RWPE2 (cell line): ENCODE results near the gene EEPD1.

ENCODE experiments used
- ATAC-seq: fragments of 200-7000 bp; cut with Tn5 transposase; 3 replicates; pipeline ENCODE4 v1.9.1; 2021; ENCODE audit warnings: low read depth
- DNase-seq: peaks from one replicate; pipeline ENCODE4 v3.0.0-alpha.2; 2020; ENCODE audit warnings: low spot score
- H3K27ac ChIP-seq: fragments of 450-650 bp; 2 replicates; pipeline ENCODE4 v1.5.1; 2017; ENCODE audit warnings: mild to moderate bottlenecking; ENCODE audit not compliant: poor library complexity, severe bottlenecking
- H3K27me3 ChIP-seq: fragments of 250-450 bp; sonication (Bioruptor Pico); 2 replicates; pipeline ENCODE4 v1.5.1; 2021; ENCODE audit warnings: mild to moderate bottlenecking, moderate library complexity; ENCODE audit not compliant: insufficient read depth, poor library complexity, severe bottlenecking
- H3K36me3 ChIP-seq: fragments of 250-450 bp; sonication (Bioruptor Pico); 2 replicates; pipeline ENCODE4 v1.5.1; 2020; ENCODE audit warnings: low read depth, mild to moderate bottlenecking, moderate library complexity
- H3K4me1 ChIP-seq: fragments of 250-450 bp; sonication (Bioruptor Pico); 2 replicates; pipeline ENCODE4 v1.5.1; 2021; ENCODE audit warnings: mild to moderate bottlenecking, moderate library complexity; ENCODE audit not compliant: insufficient read depth, poor library complexity, severe bottlenecking
- H3K4me3 ChIP-seq: fragments of 250-450 bp; sonication (Bioruptor Pico); 2 replicates; pipeline ENCODE4 v1.5.1; 2021; ENCODE audit warnings: mild to moderate bottlenecking, moderate library complexity; ENCODE audit not compliant: severe bottlenecking
- H3K9me3 ChIP-seq: fragments of 250-450 bp; sonication (Bioruptor Pico); 2 replicates; pipeline ENCODE4 v1.5.1; 2021; ENCODE audit warnings: mild to moderate bottlenecking, moderate library complexity; ENCODE audit not compliant: severe bottlenecking
- CTCF ChIP-seq: fragments of 450-650 bp; IDR thresholded peaks from one replicate; pipeline ENCODE4 v1.5.1; 2017; ENCODE audit warnings: mild to moderate bottlenecking, moderate library complexity; ENCODE audit not compliant: poor library complexity, severe bottlenecking

EEPD1 gene

GRCh38 chr7:36336390-36336789, 183.3 kb downstream of the EEPD1 start:
- Histone ChIP-seq H3K27ac (no peak overlapping the region), H3K9me3 (no peaks in the 10 kb centered on the region), H3K36me3 (no peaks in the 10 kb centered on the region), H3K27me3 (no peaks in the 10 kb centered on the region), H3K4me1 (no peaks in the 10 kb centered on the region), H3K4me3 (no peak overlapping the region)
- DNase-seq, result no peak
- no peak for TF ChIP-seq CTCF
- ATAC-seq, result no peak

GRCh38 chr7:36338256-36338655, 185.2 kb downstream of the EEPD1 start:
- ATAC-seq, result no peak
- DNase-seq, result no peak
- no peaks in the 10 kb centered on the region for H3K4me1 ChIP-seq
- no peaks in the 10 kb centered on the region for H3K27me3 ChIP-seq
- no peaks in the 10 kb centered on the region for H3K9me3 ChIP-seq
- H3K36me3 ChIP-seq, result no peaks in the 10 kb centered on the region
- no peak overlapping the region for H3K27ac ChIP-seq
- no peak overlapping the region for H3K4me3 ChIP-seq
- no peak for TF ChIP-seq CTCF

GRCh38 chr7:36343548-36343947, 190.5 kb downstream of the EEPD1 start:
- no peaks in the 10 kb centered on the region for H3K4me1 ChIP-seq
- ATAC-seq (no peak), DNase-seq (no peak)
- no peak for TF ChIP-seq CTCF
- H3K9me3 ChIP-seq, result no peaks in the 10 kb centered on the region
- H3K36me3 ChIP-seq, result no peaks in the 10 kb centered on the region
- no peaks in the 10 kb centered on the region for H3K27me3 ChIP-seq
- H3K4me3 ChIP-seq, result no peak overlapping the region
- no peak overlapping the region for H3K27ac ChIP-seq

GRCh38 chr7:36344622-36345021, 191.6 kb downstream of the EEPD1 start:
- no peaks in the 10 kb centered on the region for H3K9me3 ChIP-seq
- TF ChIP-seq CTCF, result no peak
- H3K27ac ChIP-seq, result no peak overlapping the region
- no peak overlapping the region for H3K4me3 ChIP-seq
- DNase-seq (no peak), ATAC-seq (no peak)
- no peaks in the 10 kb centered on the region for H3K36me3 ChIP-seq
- no peaks in the 10 kb centered on the region for H3K4me1 ChIP-seq
- no peaks in the 10 kb centered on the region for H3K27me3 ChIP-seq

- Histone ChIP-seq H3K9me3 (no peaks in the 10 kb centered on the region), H3K4me1 (no peaks in the 10 kb centered on the region), H3K27me3 (no peaks in the 10 kb centered on the region), H3K4me3 (no peak overlapping the region), H3K36me3 (no peaks in the 10 kb centered on the region), H3K27ac (no peak overlapping the region)
- no peak for TF ChIP-seq CTCF
- DNase-seq (no peak), ATAC-seq (no peak)
Measured at GRCh38 chr7:36346260-36346831, 193.3 kb downstream of the EEPD1 start.
